HG03558 (cell line): ENCODE data around the gene ANKRD13B.
"Not testable (repeated sequence)": the region's sequence is repeated elsewhere in the genome, so short reads cannot be mapped to it uniquely, and the experiment has no call there.

ENCODE experiments used
- ATAC-seq: cut with Tn5 transposase; IDR thresholded peaks from one replicate; pipeline ENCODE4 v1.9.1; 2021; ENCODE audit warnings: moderate number of reproducible peaks; ENCODE audit not compliant: unreplicated experiment; ENCODE audit errors: extremely low read depth

ANKRD13B gene

GRCh38 chr17:29629839-29630238 is 36.9 kb downstream of the ANKRD13B start:
- ATAC-seq: no peak

- no peak for ATAC-seq
Observed at GRCh38 chr17:29630630-29631193, 37.8 kb downstream of the ANKRD13B start.

GRCh38 chr17:29633886-29634285 is 41.0 kb downstream of the ANKRD13B start:
- no peak for ATAC-seq

GRCh38 chr17:29640413-29640812 is 47.5 kb downstream of the ANKRD13B start:
- no peak for ATAC-seq

- ATAC-seq: no peak
Observed at GRCh38 chr17:29640981-29641642, 48.2 kb downstream of the ANKRD13B start.

- ATAC-seq: no peak
Observed at GRCh38 chr17:29642171-29642611, 49.3 kb downstream of the ANKRD13B start.

- ATAC-seq: no peak
Observed at GRCh38 chr17:29643817-29644160, 50.9 kb downstream of the ANKRD13B start.

- ATAC-seq: no peak
Observed at GRCh38 chr17:29645515-29646051, 52.7 kb downstream of the ANKRD13B start.

GRCh38 chr17:29648005-29648404 is 55.1 kb downstream of the ANKRD13B start:
- ATAC-seq: no peak

GRCh38 chr17:29649359-29649758 is 56.4 kb downstream of the ANKRD13B start:
- ATAC-seq: no peak

- ATAC-seq: no peak
Observed at GRCh38 chr17:29650396-29650795, 57.5 kb downstream of the ANKRD13B start.

- not testable (repeated sequence) for ATAC-seq
Observed at GRCh38 chr17:29651913-29652312, 59.0 kb downstream of the ANKRD13B start.

- ATAC-seq: no peak
Observed at GRCh38 chr17:29652976-29653375, 60.0 kb downstream of the ANKRD13B start.

GRCh38 chr17:29653995-29654714 is 61.2 kb downstream of the ANKRD13B start:
- no peak for ATAC-seq

GRCh38 chr17:29655323-29655722 is 62.4 kb downstream of the ANKRD13B start:
- no peak for ATAC-seq

- no peak for ATAC-seq
Observed at GRCh38 chr17:29659155-29659554, 66.2 kb downstream of the ANKRD13B start.

GRCh38 chr17:29661213-29661612 is 68.3 kb downstream of the ANKRD13B start:
- ATAC-seq: no peak

GRCh38 chr17:29663155-29663554 is 70.2 kb downstream of the ANKRD13B start:
- ATAC-seq: no peak
